ENCODE data around the gene CD27.
"Not testable (repeated sequence)": the region's sequence is repeated elsewhere in the genome, so short reads cannot be mapped to it uniquely, and the experiment has no call there.

The CD27 gene

GRCh38 chr12:6461401-6462233, 16.9 kb downstream of the CD27 start:
- DNase-seq, result peak in 3 of 4 experiments; percentile 40 to 66 (median 64)

GRCh38 chr12:6462234-6462995, 17.7 kb downstream of the CD27 start:
- no peak for DNase-seq

GRCh38 chr12:6463216-6463615, 18.5 kb downstream of the CD27 start:
- DNase-seq, result no peak

GRCh38 chr12:6463858-6464257, 19.1 kb downstream of the CD27 start:
- no peak for DNase-seq

DNA sequence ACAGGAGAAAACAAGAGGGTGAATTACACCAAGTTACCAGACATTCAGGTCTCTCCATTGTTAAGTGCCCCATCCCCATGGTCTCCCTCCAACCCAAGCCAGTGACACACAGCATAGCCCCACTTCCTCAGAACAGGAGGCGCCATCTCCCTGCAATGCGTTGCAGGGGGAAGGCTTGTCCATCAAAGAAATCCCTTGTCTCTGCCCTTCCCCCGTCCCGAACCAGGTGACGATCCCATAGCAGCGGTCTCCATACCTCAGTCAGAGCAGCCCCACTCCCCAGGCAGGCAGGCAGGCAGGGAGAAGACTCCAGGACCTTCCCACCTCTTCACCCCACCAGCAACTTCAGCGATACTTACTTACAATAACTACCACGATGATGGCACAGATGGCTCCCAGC, 19.8 kb downstream of the CD27 start:
- DNase-seq, result no peak

- DNase-seq, result peak in 1 of 4 experiments; percentile 18
These were observed 20.9 kb downstream of the CD27 start for GRCh38 chr12:6465467-6466183.

DNA sequence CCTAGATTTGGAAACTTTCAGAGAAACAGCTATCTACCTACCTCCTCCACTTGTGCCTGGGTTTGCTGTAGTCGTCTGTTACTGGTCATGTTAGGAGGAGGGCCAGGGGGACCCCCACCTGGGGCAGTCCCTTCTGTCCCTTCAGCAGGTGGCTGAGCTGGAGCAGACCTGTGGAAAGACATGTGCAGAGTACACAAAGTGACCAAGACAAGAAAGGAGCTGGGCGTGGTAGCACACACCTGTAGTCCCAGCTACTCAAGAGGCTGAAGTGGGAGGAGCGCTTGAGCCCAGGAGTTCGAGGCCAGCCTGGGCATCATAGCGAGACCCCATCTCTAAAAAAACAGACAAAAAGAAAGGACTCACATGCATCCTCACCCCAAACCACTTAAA, 21.4 kb downstream of the CD27 start:
- DNase-seq, result no peak

- DNase-seq, result not testable (repeated sequence)
These were observed 22.0 kb downstream of the CD27 start for GRCh38 chr12:6466751-6467150.

DNA sequence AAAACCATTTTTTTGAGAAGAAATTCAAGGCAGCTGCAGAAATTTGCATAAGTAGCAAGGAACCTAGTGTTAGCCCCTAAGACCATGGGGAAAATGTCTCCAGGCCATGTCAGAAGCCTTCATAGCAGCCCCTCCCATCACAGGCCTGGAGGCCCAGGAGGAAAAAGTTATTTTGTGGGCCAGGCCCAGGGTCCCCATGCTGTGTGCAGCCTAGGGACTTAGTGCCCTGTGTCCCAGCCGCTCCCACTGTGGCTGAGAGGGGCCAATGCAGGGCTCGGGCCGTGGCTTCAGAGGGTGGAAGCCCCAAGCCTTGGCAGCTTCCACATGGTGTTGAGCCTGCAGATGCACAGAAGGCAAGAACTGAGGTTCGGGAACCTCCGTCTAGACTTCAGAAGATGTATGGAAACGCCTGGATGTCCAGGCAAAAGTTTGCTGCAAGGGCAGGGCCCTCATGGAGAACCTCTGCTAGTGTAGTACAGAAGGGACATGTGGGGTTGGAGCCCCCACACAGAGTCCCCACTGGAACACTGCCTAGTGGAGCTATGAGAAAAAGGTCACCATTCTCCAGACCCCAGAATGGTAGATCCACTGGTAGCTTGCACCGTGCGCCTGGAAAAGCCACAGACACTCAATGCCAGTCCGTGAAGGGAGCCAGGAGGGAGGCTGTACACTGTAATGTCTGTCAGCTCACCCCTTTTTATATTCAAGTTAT, 23.0 kb downstream of the CD27 start:
- DNase-seq, result not testable (repeated sequence)

DNA sequence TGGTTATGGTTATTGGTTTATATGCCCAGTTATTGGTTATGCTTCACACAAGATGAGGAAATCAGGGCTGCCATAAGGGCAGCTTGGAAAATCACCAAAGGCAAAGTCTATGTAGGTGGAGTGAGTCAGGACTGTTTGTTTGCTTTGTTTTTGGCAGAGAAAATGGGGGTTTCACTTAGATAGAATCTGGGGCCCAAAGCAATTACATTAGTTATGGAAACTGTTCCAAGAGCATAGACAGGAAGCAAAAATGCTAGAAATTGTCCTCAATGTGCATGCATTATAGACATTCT, 23.5 kb downstream of the CD27 start:
- DNase-seq, result no peak

DNA sequence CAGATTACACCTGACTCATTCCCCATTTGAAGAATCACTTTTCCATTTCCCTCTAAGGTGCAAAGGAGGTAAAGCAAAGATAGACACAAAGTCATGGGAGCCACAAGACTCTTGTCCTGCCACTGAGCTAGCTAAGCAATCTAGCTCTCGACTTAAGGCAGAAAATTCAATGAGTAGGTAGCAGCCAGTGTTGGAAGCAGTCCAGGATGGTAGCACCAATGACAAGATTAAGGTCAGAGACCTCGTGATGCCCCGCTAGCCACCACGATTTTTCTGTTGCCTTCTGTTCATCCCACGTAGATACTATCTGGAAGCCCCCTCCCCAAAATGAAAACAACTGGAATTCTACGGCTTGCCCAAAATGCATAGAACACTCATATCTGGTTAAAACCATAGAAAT, 24.3 kb downstream of the CD27 start:
- no peak for DNase-seq

- no peak for DNase-seq
These were observed 25.0 kb downstream of the CD27 start for GRCh38 chr12:6469609-6470374.

GRCh38 chr12:6470375-6471163, 25.8 kb downstream of the CD27 start, which contains the start of gene VAMP1:
VAMP1 (minus strand) TSS chr12:6470677; CDS start chr12:6470531, 146 bp downstream.
- DNase-seq, result peak; percentile 90 to 97 (median 94)

DNA sequence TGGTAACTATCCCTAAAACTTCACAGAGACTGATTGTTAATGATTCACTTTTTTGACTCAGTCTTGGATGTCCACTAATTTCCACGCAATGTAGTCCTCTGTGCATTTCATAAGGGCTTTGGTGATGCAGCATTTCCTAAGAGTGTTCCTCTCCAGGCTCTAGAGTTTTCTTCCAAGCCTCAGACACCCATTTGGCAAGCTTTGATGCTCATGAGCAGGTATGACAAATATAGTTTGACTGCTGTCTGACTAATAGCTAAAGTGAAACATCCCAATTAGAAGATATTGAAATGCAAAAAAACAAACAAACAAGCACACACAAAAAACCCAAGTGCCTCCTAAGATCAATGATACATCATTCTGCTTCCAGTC, 27.2 kb downstream of the CD27 start:
- DNase-seq, result no peak

- no peak for DNase-seq
These were observed 27.7 kb downstream of the CD27 start for GRCh38 chr12:6472491-6472890.

DNA sequence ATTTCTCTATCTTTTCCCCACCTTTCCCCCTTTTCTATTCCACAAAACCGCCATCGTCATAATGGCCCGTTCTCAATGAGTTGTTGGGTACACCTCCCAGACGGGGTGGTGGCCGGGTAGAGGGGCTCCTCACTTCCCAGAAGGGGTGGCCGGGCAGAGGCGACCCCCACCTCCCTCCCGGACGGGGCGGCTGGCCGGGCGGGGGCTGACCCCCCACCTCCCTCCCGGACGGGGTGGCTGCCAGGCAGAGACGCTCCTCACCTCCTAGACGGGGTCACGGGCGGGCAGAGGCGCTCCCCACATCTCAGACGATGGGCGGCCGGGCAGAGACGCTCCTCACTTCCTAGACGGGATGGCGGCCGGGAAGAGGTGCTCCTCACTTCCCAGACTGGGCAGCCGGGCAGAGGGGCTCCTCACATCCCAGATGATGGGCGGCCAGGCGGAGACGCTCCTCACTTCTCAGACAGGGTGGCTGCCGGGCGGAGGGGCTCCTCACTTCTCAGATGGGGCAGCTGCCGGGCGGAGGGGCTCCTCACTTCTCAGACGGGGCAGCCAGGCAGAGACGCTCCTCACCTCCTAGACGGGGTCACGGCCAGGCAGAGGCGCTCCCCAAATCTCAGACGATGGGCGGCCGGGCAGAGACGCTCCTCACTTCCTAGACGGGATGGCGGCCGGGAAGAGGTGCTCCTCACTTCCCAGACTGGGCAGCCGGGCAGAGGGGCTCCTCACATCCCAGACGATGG, 30.6 kb downstream of the CD27 start:
- not testable (repeated sequence) for DNase-seq

DNA sequence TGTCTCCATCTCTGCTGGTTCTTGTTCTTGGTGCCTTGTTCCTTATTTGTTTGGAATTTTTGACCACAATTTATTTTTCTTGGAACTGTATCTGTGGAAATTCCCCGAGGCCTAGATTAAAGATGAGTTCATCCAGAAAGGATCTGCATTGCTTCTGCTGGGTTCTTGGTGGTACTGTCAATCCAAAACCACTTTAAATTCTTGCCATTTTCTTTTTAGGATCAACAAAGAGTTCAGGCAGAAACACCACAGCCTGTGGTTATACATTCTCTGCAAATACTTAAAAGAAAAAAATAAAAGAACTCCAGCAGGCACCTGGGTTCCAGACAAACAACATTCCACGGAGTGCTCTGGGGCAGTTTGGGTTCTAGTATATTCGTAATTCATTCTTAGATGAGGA, 31.7 kb downstream of the CD27 start:
- DNase-seq, result no peak

- not testable (repeated sequence) for DNase-seq
These were observed 33.0 kb downstream of the CD27 start for GRCh38 chr12:6477601-6478377.

DNA sequence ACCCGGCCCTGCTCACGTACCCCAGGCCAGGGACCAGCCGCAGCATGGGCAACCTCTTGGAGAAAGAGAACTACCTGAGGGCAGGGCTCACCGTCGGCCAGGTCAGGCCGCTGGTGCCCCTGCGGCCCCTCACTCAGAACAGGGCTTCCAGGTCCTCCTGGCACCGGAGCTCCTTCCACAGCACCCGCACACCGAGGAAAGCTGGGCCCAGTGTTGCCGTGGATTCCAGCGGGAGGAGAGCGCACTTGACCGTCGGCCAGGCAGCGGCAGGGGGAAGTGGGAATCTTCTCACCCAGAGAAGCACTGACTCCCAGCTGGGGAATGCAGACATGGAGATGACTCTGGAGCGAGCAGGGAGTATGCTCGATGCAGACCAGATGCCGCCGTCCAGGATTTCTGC, 33.7 kb downstream of the CD27 start:
- DNase-seq, result no peak

DNA sequence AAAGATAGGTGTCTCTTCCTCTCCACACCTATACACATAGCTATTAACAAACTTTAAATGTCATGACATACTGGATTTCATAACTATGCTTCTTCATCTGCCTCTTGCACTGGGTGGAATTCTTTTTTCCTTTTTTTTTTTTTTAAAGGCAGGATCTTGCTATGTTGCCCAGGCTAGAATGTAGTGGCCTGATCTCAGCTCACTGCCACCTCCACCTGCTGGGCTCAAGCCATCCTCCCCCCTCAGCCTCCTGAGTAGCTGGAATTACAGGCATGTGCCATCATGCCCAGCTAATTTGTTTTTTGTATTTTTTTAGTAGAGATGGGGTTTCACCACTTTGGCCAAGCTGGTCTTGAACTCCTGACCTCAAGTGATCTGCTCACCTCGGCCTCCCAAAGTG, 43.5 kb downstream of the CD27 start:
- no peak for DNase-seq
